Ovary (tissue), 9 donors: Measurements from ENCODE around the gene BMPR1A. TPM values are rescaled to one million over a fixed set of nuclear protein-coding genes. Genes with fewer than 3 reads are reported as not detected.

Experiments
- DNase-seq, 5 donors: peaks; one replicate each; pipeline ENCODE4 v3.0.0-alpha.2; 2019 to 2020
- H3K27ac ChIP-seq, 2 donors: fragments of 200-600 bp; one replicate each; pipeline versions ENCODE4 v1.5.1 to v1.8.0; 2019 to 2022
- H3K27me3 ChIP-seq: fragments of 200-600 bp; one replicate; pipeline ENCODE4 v1.8.0; 2022
- H3K36me3 ChIP-seq: fragments of 200-600 bp; sonication (generic); one replicate; pipeline ENCODE4 v1.5.1; 2019
- H3K4me1 ChIP-seq: one replicate; pipeline ENCODE4 v1.8.1; 2013; ENCODE audit warnings: mild to moderate bottlenecking, moderate library complexity; ENCODE audit not compliant: insufficient read depth
- H3K4me3 ChIP-seq: fragments of 200-600 bp; sonication (generic); one replicate; pipeline ENCODE4 v1.5.1; 2017
- H3K9me3 ChIP-seq, 2 donors: fragments of 200-600 bp in 1 of 2; sonication (generic) in 1 of 2; one replicate each; pipeline versions ENCODE4 v1.5.1 to v1.8.1; 2013 to 2019; ENCODE audit warnings: mild to moderate bottlenecking in 1 of 2, moderate library complexity in 1 of 2
- CTCF ChIP-seq, 3 donors: fragments of 450-650 bp in 2 of 3; fragments of 200-600 bp in 1 of 3; IDR thresholded peaks; one replicate each; pipeline versions ENCODE4 v1.5.1 to v1.8.0; 2016 to 2022; ENCODE audit warnings: antibody characterized with exemption in 3 of 3, mild to moderate bottlenecking in 1 of 3
- EP300 ChIP-seq: sonication (generic); formaldehyde crosslinking; IDR thresholded peaks from one replicate; pipeline ENCODE4 v1.6.1; 2017; ENCODE audit warnings: antibody characterized with exemption
- POLR2A ChIP-seq: fragments of 450-650 bp; IDR thresholded peaks from one replicate; pipeline ENCODE4 v1.6.1; 2017; ENCODE audit warnings: antibody characterized with exemption, mild to moderate bottlenecking, moderate library complexity
- WGBS, 3 donors: extraction: QIAGEN DNeasy Blood & Tissue Kit in 1 of 3; methylation state at CpG; one replicate each; pipeline versions ENCODE4 v1.1.5 to v1.1.7; 2013 to 2017; 5-methylcytosine and 5-hydroxymethylcytosine counted together
- intact Hi-C, 4 donors: fragments of 100-400 bp; cut with DNase I; formaldehyde crosslinking; loops; one replicate each; pipeline versions ENCODE4 v1.11.0 to v1.15.1; 2022 to 2023
- polyA plus RNA-seq, 2 donors: library from polyadenylated mRNA; stranded (reverse); fragments of 200-250 nt in 1 of 2; fragments of 350-450 nt in 1 of 2; fragmentation: Illumina TruSeq in 1 of 2; extraction: RNeasy Lipid Tissue Mini Kit (QIAGEN cat#74804) in 1 of 2; gene quantifications; one replicate each; pipeline ENCODE4 v1.2.3, GENCODE V29; 2013 to 2014
- total RNA-seq, 7 donors: library from RNA; depleted of rRNA in 2 of 7; stranded (reverse); fragments of >200 nt in 2 of 7; fragmentation: NEBNext Ultra II Directional in 3 of 7; extraction: Animal tissue kit (Norgen Biotek cat#: 25700) in 3 of 7; gene quantifications; one replicate each; pipeline versions ENCODE4 v1.1.0 to v1.2.4, GENCODE V29; 2016 to 2023
- donor health status: DM: no; HTN: no; CAD: no; lungs with moderate emphysema.
- donor health status: DM: no; HTN: no; CAD: no.
- donor health status: Bipolar disorder and iron deficiency.
- donor health status: DM: yes; HTN: yes; CAD: no.
- donor health status: DM: no; HTN: no; CAD: no.
- donor health status: DM: yes; HTN: yes; CAD: no.

BMPR1A gene
- total and polyA plus RNA-seq, 9 donors, result 19.0 to 77.9 (median 55.8) TPM

GRCh38 chr10:86824151-86824550 lies 67.7 kb downstream of the BMPR1A start:
- 74 to 85% (median 82%) methylated on average over 4 of the region's 4 CpGs for WGBS, 3 donors
- Histone ChIP-seq H3K36me3 (no peaks in the 10 kb centered on the region), H3K4me3 (no peak overlapping the region), H3K27ac (no peak overlapping the region), H3K27me3 (no peaks in the 10 kb centered on the region), H3K4me1 (peaks cover 7% of the 10 kb centered on the region), H3K9me3 (no peaks in the 10 kb centered on the region)
- TF ChIP-seq EP300, result no peak
- TF ChIP-seq POLR2A, result no peak
- TF ChIP-seq CTCF (IDR thresholded peaks at IDR 0.05), result no peak
- no peak for DNase-seq
- intact Hi-C loops, result no loop called here

- WGBS, 3 donors, result 84 to 90% (median 85%) methylated on average over 2 of the region's 2 CpGs
- intact Hi-C loops, result no loop called here
- TF ChIP-seq CTCF (IDR thresholded peaks at IDR 0.05) (no peak), POLR2A (no peak), EP300 (no peak)
- no peak overlapping the region for H3K4me3 ChIP-seq
- H3K9me3 ChIP-seq, result no peaks in the 10 kb centered on the region
- H3K27ac ChIP-seq, result no peak overlapping the region
- H3K27me3 ChIP-seq, result no peaks in the 10 kb centered on the region
- DNase-seq, result no peak
- H3K4me1 ChIP-seq, result peaks cover 11% of the 10 kb centered on the region
- no peaks in the 10 kb centered on the region for H3K36me3 ChIP-seq
Measured at GRCh38 chr10:86825366-86825765, 68.9 kb downstream of the BMPR1A start.

- WGBS, 3 donors, result 94 to 97% (median 95%) methylated on average over 7 of the region's 7 CpGs
- Histone ChIP-seq H3K4me3 (no peak overlapping the region), H3K27me3 (no peaks in the 10 kb centered on the region), H3K9me3 (no peaks in the 10 kb centered on the region), H3K27ac (no peak overlapping the region), H3K4me1 (peaks cover 7% of the 10 kb centered on the region), H3K36me3 (no peaks in the 10 kb centered on the region)
- intact Hi-C loops, result no loop called here
- TF ChIP-seq EP300 (no peak), CTCF (IDR thresholded peaks at IDR 0.05) (no peak), POLR2A (no peak)
- DNase-seq, result no peak
Measured at GRCh38 chr10:86827639-86828038, 71.2 kb downstream of the BMPR1A start.

GRCh38 chr10:86828145-86828544 lies 71.7 kb downstream of the BMPR1A start:
- H3K36me3 ChIP-seq, result no peaks in the 10 kb centered on the region
- peaks cover 7% of the 10 kb centered on the region for H3K4me1 ChIP-seq
- H3K27ac ChIP-seq, result no peak overlapping the region
- TF ChIP-seq POLR2A (no peak), EP300 (no peak), CTCF (IDR thresholded peaks at IDR 0.05) (no peak)
- intact Hi-C loops, result no loop called here
- no peak for DNase-seq
- no peaks in the 10 kb centered on the region for H3K9me3 ChIP-seq
- H3K4me3 ChIP-seq, result no peak overlapping the region
- WGBS, 3 donors, result 92 to 94% (median 94%) methylated on average over 5 of the region's 5 CpGs
- H3K27me3 ChIP-seq, result no peaks in the 10 kb centered on the region

- no peak overlapping the region for H3K4me3 ChIP-seq
- DNase-seq, result no peak
- H3K27me3 ChIP-seq, result no peaks in the 10 kb centered on the region
- intact Hi-C loops, result no loop called here
- peaks cover 8% of the 10 kb centered on the region for H3K4me1 ChIP-seq
- 36 to 47% (median 47%) methylated on average over 2 of the region's 2 CpGs for WGBS, 3 donors
- H3K27ac ChIP-seq, result no peak overlapping the region
- no peak for TF ChIP-seq POLR2A
- TF ChIP-seq CTCF (IDR thresholded peaks at IDR 0.05), result no peak
- TF ChIP-seq EP300, result no peak
- no peaks in the 10 kb centered on the region for H3K36me3 ChIP-seq
- no peaks in the 10 kb centered on the region for H3K9me3 ChIP-seq
Measured at GRCh38 chr10:86829472-86829871, 73.1 kb downstream of the BMPR1A start.
